Sigmoid colon (tissue), 7 donors: ENCODE results near the gene KSR1. TPM values are rescaled to one million over a fixed set of nuclear protein-coding genes. Genes with fewer than 3 reads are reported as not detected.
A peak's percentile ranks its signal among the peaks of the same experiment; 100 is the strongest.

Source experiments
- DNase-seq: peaks from one replicate; pipeline ENCODE4 v3.0.0-alpha.2; 2019
- H3K27ac ChIP-seq, 4 donors: fragments of 200-600 bp; sonication (generic); one replicate each; pipeline ENCODE4 v1.5.1; 2016 to 2019; ENCODE audit warnings: mild to moderate bottlenecking in 1 of 4
- H3K27me3 ChIP-seq, 3 donors: fragments of 200-600 bp; sonication (generic); one replicate each; pipeline ENCODE4 v1.5.1; 2019; ENCODE audit warnings: mild to moderate bottlenecking in 1 of 3
- H3K36me3 ChIP-seq, 4 donors: fragments of 200-600 bp; sonication (generic); one replicate each; pipeline ENCODE4 v1.5.1; 2016 to 2019
- H3K4me1 ChIP-seq, 4 donors: fragments of 200-600 bp; sonication (generic); one replicate each; pipeline ENCODE4 v1.5.1; 2017 to 2019
- H3K4me3 ChIP-seq, 4 donors: fragments of 200-600 bp; sonication (generic); one replicate each; pipeline ENCODE4 v1.5.1; 2017 to 2019; ENCODE audit warnings: mild to moderate bottlenecking in 2 of 4, moderate library complexity in 1 of 4
- H3K9me3 ChIP-seq, 4 donors: fragments of 200-600 bp in 3 of 4; sonication (generic) in 3 of 4; one replicate each; pipeline versions ENCODE4 v1.5.1 to v1.6.1; 2013 to 2019
- EP300 ChIP-seq, 4 donors: sonication (generic); formaldehyde crosslinking; IDR thresholded peaks; one replicate each; pipeline ENCODE4 v1.6.1; 2017; ENCODE audit warnings: antibody characterized with exemption in 4 of 4
- POLR2A ChIP-seq, 2 donors: fragments of 450-650 bp; IDR thresholded peaks; one replicate each; pipeline ENCODE4 v1.6.1; 2016; ENCODE audit warnings: antibody characterized with exemption in 2 of 2, mild to moderate bottlenecking in 2 of 2, moderate library complexity in 2 of 2
- POLR2AphosphoS5 ChIP-seq, 4 donors: sonication (generic); formaldehyde crosslinking; IDR thresholded peaks; one replicate each; pipeline ENCODE4 v1.6.1; 2017; ENCODE audit warnings: antibody characterized with exemption in 4 of 4
- WGBS, 2 donors: extraction: QIAGEN DNeasy Blood & Tissue Kit; methylation state at CpG; one replicate each; pipeline ENCODE4 v1.1.7; 2013; 5-methylcytosine and 5-hydroxymethylcytosine counted together
- intact Hi-C: fragments of 100-400 bp; cut with DNase I; formaldehyde crosslinking; loops from one replicate; pipeline ENCODE4 v1.15.1; 2023
- polyA plus RNA-seq, 3 donors: library from polyadenylated mRNA; stranded (reverse); fragments of 200-250 nt; gene quantifications; one replicate each; pipeline ENCODE4 v1.2.3, GENCODE V29; 2013
- total RNA-seq, 4 donors: library from RNA; depleted of rRNA; stranded (reverse); fragments of >200 nt; gene quantifications; one replicate each; pipeline ENCODE4 v1.1.0, GENCODE V29; 2016
- TF ChIP-seq, protein P1 (sequence below), 4 experiments: fragments of 450-650 bp in 3 of 4; fragments of 200-600 bp in 1 of 4; IDR thresholded peaks; one replicate each; pipeline ENCODE4 v1.5.1; 2016 to 2019; ENCODE audit warnings: antibody characterized with exemption in 4 of 4, mild to moderate bottlenecking in 3 of 4, moderate library complexity in 2 of 4
- donor health status: healthy with polysubstance abuse.
- donor health status: Bipolar disorder and iron deficiency.
- donor health status: healthy.

Gene KSR1
- total and polyA plus RNA-seq, 7 donors: 4.2 to 25.8 (median 18.2) TPM

GRCh38 chr17:27485716-27486495, 29.7 kb downstream of the KSR1 start:
- Histone ChIP-seq H3K9me3 (no peaks in the 10 kb centered on the region), H3K27ac (peak overlapping the region in 3 of 4 donors; percentile 17 to 67 (median 46)), H3K4me3 (no peak overlapping the region), H3K27me3 (no peaks in the 10 kb centered on the region), H3K36me3 (no peaks in the 10 kb centered on the region), H3K4me1 (peaks cover 0 to 55% (median 43%) of the 10 kb centered on the region in 4 donors)
- TF ChIP-seq POLR2A (IDR thresholded peaks at IDR 0.05) (no peak), POLR2AphosphoS5 (IDR thresholded peaks at IDR 0.05) (peak in 2 of 4 donors; percentile 63 to 82), EP300 (IDR thresholded peaks at IDR 0.05) (peak in 1 of 4 donors; percentile 59)
- intact Hi-C loops: no loop called here
- peak; percentile 75 for DNase-seq
- 68 to 79% methylated on average over 8 of the region's 8 CpGs for WGBS, 2 donors

DNA sequence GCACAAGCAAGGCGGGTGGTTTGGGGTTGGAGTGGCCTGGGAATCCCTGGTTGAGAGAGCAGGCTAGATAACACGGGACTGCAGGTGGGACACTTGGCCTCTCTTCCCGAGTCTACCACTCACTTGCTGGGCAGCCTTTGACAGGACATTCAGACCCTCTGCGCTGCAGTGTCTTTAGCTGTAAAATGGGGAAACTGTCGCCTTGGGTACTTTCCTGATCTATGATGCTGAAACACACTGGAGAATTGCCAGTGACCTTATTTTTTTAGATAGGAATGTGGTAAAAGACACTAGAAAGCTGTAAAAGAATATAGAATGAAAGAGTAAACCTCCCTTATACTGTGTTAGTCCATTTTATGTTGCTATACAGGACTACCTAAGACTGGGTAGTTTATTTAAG, 30.5 kb downstream of the KSR1 start:
- Histone ChIP-seq H3K4me1 (peaks cover 0 to 55% (median 43%) of the 10 kb centered on the region in 4 donors), H3K4me3 (no peak overlapping the region), H3K9me3 (no peaks in the 10 kb centered on the region), H3K36me3 (no peaks in the 10 kb centered on the region), H3K27ac (peak overlapping the region in 1 of 4 donors; percentile 67), H3K27me3 (no peaks in the 10 kb centered on the region)
- 90 to 94% methylated on average over 5 of the region's 5 CpGs for WGBS, 2 donors
- no peak for DNase-seq
- no peak for TF ChIP-seq POLR2A (IDR thresholded peaks at IDR 0.05)
- no peak for TF ChIP-seq EP300 (IDR thresholded peaks at IDR 0.05)
- TF ChIP-seq, protein P1, sequence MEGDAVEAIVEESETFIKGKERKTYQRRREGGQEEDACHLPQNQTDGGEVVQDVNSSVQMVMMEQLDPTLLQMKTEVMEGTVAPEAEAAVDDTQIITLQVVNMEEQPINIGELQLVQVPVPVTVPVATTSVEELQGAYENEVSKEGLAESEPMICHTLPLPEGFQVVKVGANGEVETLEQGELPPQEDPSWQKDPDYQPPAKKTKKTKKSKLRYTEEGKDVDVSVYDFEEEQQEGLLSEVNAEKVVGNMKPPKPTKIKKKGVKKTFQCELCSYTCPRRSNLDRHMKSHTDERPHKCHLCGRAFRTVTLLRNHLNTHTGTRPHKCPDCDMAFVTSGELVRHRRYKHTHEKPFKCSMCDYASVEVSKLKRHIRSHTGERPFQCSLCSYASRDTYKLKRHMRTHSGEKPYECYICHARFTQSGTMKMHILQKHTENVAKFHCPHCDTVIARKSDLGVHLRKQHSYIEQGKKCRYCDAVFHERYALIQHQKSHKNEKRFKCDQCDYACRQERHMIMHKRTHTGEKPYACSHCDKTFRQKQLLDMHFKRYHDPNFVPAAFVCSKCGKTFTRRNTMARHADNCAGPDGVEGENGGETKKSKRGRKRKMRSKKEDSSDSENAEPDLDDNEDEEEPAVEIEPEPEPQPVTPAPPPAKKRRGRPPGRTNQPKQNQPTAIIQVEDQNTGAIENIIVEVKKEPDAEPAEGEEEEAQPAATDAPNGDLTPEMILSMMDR (IDR thresholded peaks at IDR 0.05): no peak
- TF ChIP-seq POLR2AphosphoS5 (IDR thresholded peaks at IDR 0.05): no peak
- intact Hi-C loops: no loop called here

GRCh38 chr17:27488231-27488630, 32.0 kb downstream of the KSR1 start:
- Histone ChIP-seq H3K9me3 (no peaks in the 10 kb centered on the region), H3K27me3 (no peaks in the 10 kb centered on the region), H3K36me3 (no peaks in the 10 kb centered on the region), H3K4me1 (peaks cover 0 to 55% (median 43%) of the 10 kb centered on the region in 4 donors), H3K4me3 (no peak overlapping the region), H3K27ac (peak overlapping the region in 3 of 4 donors; percentile 49 to 52 (median 51))
- TF ChIP-seq POLR2AphosphoS5 (IDR thresholded peaks at IDR 0.05) (no peak), EP300 (IDR thresholded peaks at IDR 0.05) (no peak), POLR2A (IDR thresholded peaks at IDR 0.05) (no peak)
- TF ChIP-seq, protein P1 (IDR thresholded peaks at IDR 0.05): no peak
- no peak for DNase-seq
- intact Hi-C loops: no loop called here

DNA sequence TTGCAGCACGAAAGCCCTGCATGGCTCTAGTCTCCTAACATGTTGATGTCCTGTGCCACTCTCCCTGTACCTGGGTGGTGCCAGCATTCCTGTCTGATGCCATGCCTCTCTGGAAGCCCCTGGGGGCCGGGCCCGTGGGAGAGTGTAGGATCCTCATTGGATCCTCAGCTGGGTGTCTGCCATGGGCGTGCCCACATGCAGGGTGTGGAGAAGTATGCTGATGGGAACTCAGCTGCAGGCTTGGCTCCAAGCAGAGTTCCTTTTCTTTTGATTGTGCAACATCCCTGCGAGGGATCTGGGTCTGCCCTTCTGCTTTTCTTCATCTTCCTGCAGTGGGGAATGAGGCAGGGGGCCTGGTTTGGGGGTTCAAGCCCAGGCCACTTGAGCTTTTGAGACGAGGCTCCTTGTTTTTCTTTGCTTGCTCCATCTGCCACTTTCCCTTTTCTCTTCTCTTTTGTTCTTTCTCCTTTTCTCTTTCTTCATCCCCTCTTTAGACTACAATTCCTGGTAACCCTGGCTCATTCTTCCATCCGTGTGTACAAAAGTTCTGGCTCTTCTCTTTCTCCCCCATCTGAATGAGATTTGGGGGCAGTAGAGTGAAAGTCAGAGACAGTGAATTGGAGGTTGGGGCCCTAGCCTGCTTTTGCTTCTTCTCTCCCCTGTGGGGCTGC, 32.9 kb downstream of the KSR1 start:
- no peaks in the 10 kb centered on the region for H3K27me3 ChIP-seq
- no peaks in the 10 kb centered on the region for H3K9me3 ChIP-seq
- H3K4me1 ChIP-seq: peaks cover 0 to 56% (median 45%) of the 10 kb centered on the region in 4 donors
- H3K36me3 ChIP-seq: no peaks in the 10 kb centered on the region
- peak in 2 of 4 donors; percentile 18 to 48 for TF ChIP-seq POLR2AphosphoS5 (IDR thresholded peaks at IDR 0.05)
- TF ChIP-seq EP300 (IDR thresholded peaks at IDR 0.05): no peak
- H3K27ac ChIP-seq: peak overlapping the region in 3 of 4 donors; percentile 49 to 52 (median 51)
- peak; percentile 87 for DNase-seq
- WGBS, 2 donors: 18 to 49% methylated on average over 7 of the region's 7 CpGs
- no peak overlapping the region for H3K4me3 ChIP-seq
- intact Hi-C loops: no loop called here

GRCh38 chr17:27490391-27490790, 34.1 kb downstream of the KSR1 start:
- H3K27ac ChIP-seq: no peak overlapping the region
- H3K9me3 ChIP-seq: no peaks in the 10 kb centered on the region
- no peaks in the 10 kb centered on the region for H3K27me3 ChIP-seq
- H3K4me1 ChIP-seq: peaks cover 0 to 53% (median 38%) of the 10 kb centered on the region in 4 donors
- 94 to 96% methylated on average over 4 of the region's 4 CpGs for WGBS, 2 donors
- DNase-seq: no peak
- no peak overlapping the region for H3K4me3 ChIP-seq
- H3K36me3 ChIP-seq: no peaks in the 10 kb centered on the region
- intact Hi-C loops: no loop called here
- TF ChIP-seq EP300 (IDR thresholded peaks at IDR 0.05) (no peak), POLR2AphosphoS5 (IDR thresholded peaks at IDR 0.05) (no peak), POLR2A (IDR thresholded peaks at IDR 0.05) (no peak)
- TF ChIP-seq, protein P1 (IDR thresholded peaks at IDR 0.05): no peak
